DMS153 (cell line): Measurements from ENCODE around the gene MRC2.

Experiments
- DNase-seq: peaks from one replicate; lab custom pipeline; 2025; lab: John Stamatoyannopoulos, UW

The MRC2 gene

DNA sequence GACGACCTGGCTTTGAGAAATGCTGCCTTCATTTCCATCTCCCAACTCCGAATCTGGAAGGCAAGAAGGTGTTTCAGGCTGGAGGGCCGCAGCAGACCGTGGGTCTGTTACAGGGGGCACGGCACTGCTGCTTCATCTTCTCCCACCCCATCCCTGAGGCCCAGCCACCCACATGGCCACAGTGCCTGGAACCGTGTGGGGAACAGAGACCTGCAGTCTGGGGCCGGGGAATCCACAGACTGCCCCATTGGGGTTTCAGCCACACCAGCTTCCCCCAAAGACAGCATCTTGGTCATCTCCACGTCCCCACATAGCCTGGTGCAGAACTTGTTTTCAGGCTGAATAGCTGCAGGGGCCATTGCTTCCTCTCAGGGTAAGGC is 74.2 kb downstream of the MRC2 start:
- no peak for DNase-seq

DNA sequence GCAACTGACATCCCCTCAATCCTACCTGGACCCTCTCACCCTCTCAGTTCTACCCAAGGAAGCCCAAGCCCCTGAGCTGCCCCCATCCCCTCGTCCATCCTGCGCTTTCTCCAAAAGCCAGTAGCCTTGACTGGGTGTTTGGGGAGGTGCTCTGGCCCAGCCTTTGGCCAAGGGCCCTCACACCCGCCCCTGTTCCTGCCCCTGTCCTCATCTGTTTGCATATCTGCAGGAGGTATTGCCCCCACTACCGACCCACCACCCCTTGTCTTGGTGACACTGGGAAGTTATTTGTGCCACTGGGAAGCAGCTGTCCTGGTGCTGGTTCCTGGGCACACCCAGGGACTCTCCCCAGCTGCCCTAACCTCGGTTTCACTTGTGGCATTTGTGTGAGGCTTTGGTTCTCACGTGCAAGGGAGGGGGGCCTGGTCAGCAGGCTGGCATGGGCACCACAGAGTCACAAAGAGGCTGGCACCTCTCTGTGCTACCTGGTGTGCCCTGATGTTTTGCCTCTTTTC is 75.3 kb downstream of the MRC2 start:
- DNase-seq: no peak

DNA sequence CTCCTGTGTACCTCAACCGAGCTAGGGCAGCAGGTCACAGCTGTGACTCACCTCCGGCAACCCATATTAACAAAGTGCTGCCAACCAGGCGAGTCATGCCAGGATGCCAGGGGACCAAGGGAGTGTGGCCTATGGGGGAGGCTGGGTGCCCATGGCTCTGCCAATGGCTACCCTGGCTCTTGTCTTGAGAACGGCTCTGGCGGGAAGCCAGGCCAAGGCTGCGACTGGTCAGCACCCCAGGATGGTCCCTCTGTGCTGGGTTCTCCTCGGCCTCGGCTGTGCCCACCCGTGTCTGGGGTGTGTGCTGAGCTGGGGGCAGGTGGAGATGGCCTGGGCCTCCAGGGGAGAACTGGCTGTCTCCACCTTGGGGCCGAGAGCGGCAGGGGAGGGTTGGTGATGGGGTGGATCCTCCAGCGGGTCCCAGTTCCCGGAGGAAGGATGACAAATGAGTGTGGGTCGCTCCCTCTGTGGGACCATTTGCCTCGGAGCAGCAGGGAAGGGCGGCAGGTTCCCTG is 75.8 kb downstream of the MRC2 start:
- no peak for DNase-seq

DNA sequence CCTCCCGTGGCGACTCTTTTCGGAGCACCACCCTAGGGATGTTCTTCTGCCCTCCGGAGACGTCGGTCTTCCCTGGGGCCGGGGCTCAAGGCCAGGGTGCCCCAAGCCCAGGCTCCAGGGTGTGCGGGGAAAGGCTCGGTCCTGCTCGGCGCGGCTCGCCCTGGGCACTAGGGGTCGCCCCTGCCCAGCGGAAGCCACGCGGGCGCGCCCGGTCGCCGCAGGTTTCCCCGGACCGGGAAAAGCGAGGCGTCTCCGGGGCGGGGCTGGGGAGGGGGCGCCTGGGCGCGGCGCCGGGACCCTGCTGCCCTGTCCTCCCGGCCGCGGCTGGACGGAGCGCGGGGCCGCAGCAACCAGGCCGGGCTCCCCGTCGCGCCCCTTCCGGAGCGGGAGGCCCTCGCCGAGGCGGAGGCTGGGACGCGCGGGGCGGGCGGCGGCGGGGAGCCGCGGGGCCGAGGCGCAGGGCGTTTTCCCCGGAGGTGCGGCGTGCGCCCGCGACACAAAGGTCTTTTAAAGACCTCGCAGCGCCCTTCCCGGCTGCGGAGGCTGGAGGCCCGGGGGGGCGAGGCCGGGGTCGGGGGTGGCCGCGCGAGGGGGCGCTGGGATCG is 76.4 kb downstream of the MRC2 start:
- no peak for DNase-seq

DNA sequence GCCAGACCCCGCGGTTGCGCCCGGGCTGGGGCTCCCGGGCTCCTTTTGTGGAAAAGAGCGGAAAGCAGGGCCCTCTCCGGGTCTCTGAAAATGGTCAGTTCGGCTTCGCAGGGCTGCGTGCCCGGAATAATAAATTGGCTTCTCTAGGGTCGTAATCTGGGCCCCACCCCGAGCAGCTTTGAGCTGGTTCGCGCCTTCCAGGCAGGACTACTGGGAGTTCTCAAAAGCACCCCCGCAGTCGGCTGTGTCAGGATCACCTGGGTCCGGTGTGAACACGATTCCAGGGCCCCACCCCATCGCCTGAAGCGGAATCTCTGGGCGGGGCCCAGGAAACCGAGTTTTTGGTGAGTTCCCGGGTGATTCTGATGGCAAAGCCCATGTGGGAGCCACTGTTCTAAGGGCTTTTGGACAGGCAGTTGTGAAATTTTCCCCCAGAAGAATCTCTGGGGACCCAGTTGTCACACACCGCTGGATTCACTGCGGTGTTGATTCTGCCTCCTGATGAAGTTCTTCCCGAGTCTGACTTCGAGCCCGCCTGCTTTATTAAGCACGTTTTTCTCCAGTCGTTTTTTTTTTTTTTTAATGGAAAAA is 77.0 kb downstream of the MRC2 start:
- no peak for DNase-seq

DNA sequence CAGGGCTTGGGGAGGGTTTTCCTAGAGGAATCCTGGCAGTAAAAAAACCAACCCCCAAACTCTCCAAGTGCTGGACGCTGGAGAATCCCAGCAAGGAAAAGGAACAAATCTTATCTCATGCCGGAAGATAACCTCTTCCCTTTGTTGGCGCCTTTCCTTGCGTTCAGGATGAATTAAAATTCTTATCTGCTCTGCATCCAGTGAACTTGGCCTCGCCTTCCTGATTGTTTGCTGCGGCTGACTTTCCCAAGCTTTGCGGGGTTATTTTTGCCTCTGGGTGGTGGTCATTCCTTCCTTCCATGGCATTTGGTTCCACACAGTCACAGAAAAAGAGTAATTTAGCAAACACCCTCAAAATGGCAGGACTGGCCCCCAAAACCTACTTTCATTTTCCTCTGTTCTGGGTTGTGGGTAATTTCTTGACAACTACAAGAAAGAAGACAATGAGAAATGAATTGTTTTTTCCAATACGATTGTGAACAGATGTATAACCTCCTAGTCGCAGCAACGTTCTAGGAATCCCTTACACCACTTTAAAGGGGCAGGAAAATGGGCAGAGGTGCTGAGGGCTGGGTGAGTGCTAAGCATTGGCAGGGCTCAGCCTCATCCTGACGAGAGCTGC is 77.8 kb downstream of the MRC2 start:
- no peak for DNase-seq

DNA sequence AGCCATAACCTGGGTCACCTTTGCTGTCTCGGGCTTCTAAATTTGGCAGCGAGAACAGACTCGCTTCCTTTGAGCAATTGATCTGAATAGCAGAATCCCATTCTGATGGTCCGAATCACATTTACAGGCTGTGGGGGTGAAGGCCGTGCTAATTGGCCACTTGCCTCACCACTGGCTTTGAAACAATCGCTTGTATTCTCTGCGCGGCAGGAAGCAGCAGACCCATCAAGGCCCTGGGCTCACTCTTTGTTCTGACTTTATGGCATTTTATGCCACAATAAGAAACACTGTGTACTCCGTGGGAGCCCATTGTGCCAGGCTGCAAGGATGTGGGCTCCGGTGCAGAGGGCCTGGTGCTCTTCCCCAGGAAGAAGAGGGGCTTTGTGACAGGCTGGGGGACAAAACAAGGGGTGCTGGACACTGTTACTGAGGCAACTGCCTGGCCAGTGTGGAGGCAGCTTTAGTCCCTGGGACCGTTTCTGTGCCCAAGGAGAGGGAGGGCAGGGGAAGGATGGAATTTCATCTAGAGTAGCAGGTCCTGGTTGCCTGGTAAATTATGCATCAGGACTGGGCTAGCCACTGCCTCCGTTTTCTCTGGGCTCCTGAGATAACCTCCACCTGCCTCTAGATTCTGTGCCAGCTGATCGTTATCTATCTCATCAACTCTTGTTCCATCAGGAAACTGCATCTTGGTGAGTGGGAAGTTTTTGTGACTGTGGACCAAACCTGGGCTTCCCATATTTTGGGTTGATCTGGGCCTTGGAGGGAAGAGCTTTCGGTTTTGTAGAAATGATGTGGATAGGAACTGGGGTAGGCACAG is 78.5 kb downstream of the MRC2 start:
- DNase-seq: no peak

DNA sequence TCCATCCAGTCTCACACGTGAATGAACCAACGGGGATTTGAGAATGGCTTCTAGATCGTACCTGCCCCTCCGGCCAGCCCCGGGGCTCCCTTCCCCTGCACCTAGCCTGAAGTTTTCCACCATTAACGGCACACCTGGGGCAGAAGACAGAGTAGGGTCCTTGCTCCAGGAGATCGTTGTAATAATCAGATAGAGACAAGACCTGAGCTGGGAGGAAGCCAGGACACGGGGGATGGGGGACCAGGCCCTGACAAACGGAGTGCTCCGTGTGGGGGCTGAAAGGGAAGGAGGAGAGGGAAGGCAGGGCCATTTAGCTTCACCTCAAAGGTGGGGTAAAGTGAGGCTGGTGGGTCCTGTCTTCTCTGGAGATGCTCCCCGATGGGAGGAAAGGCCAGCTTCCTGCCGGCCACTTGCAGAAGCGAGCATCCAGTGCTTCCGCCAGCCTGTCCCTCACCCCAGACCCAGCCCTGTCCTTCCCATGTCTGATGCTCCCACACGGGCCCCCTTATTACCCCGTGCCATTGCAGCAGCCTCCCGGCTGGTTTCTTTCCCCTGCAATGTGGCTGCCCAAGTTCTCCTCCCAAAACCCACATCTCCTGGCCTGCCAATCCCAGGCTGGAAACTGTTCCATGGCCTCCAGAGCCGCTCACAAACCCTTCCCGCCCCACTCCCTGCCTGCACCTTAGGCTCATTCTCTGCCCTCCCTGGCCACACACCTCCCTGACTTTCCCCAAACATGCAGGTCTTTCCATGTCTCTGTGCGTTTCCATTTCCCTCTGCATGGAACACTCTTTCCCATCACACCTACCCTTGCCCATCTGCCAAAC is 79.3 kb downstream of the MRC2 start:
- no peak for DNase-seq

DNA sequence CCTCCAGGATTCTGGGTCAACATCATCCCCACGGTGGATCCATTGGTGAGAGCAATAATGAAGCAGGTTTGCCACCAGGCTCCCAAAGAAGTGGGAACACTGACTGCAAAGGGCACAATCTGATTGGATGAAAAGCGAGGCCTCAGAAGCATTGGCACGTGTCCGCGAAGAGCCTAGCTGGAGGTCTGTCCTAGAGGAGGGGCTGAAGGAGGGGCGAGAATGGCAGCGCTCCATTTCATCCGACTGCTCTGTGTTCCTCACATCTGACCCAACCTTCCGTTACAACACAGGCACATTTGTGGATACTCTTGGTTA is 79.9 kb downstream of the MRC2 start:
- DNase-seq: no peak

DNA sequence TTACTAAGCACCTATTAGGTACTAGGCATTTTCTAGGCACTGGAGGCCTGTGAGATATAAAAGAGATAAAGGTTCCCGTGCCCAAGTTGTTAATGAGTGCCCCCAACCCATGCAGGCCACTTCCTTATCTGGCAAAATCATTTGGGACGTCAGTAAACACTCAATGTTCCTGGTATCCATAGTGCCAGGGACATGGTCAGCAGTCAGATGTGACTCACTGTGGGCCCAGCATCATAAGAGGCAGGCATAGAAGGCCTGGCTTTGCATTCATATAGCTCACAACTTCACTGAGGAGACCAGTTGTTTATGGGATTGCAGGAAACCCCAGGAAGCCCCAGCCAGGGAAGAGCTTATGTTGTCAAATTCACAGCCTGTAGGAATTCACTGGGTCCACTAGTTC is 81.1 kb downstream of the MRC2 start:
- DNase-seq: no peak

DNA sequence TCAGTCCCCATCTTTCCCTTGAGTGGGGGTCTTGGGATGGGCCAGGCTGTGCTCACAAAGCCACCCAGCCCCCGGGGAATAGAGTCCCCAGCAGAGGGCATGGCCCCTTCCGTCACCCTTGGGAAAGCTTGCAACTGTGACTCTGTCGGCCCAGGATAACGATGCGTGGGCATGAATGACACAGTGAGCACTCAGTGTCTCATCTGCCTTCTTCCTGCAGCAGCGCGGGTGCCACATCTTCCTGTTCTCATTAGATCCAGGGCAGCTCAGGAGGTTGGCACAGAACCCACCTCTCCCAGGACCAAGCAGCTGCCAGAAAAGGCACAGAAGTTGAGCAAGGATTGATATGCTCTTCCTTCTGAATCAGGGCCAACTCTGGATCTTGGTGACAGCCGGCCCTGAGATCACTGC is 84.7 kb downstream of the MRC2 start:
- no peak for DNase-seq

DNA sequence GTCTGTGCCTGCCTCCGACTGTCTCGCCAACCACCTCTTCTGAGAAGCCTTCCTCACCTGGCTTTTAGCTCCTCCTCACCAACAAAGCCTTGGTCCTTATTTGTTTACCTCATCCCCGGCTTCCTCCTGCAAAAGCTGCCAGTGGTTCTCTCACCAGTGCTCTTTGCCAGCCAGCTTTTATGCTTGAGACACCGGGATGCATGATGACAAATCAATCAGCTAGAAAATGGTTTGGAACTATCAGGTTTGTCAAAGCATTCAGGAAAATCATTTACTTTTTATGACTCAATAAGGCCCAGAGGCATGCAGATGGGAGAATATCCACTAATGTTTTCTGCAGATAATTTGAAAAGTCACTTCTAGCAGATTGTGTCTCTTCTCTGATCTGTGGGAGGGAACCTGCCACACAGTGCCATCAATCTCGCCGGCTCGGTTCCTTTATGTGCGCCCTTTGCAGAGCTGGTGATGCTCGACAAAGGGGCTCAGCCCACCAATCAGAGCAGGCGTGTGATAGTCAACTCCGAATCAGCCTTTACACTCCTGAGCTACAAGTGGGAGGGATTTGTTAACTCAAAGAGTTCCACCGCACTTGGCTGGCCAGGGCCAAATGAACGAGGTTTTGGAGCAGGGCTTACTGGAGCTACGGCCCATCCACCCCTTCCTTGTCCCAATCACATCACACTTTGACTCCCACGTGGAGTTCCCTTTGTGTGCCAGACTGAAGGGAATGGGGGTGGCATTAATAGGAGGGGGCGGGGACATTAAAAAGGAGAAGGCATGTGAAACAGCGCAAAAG is 85.8 kb downstream of the MRC2 start:
- no peak for DNase-seq

DNA sequence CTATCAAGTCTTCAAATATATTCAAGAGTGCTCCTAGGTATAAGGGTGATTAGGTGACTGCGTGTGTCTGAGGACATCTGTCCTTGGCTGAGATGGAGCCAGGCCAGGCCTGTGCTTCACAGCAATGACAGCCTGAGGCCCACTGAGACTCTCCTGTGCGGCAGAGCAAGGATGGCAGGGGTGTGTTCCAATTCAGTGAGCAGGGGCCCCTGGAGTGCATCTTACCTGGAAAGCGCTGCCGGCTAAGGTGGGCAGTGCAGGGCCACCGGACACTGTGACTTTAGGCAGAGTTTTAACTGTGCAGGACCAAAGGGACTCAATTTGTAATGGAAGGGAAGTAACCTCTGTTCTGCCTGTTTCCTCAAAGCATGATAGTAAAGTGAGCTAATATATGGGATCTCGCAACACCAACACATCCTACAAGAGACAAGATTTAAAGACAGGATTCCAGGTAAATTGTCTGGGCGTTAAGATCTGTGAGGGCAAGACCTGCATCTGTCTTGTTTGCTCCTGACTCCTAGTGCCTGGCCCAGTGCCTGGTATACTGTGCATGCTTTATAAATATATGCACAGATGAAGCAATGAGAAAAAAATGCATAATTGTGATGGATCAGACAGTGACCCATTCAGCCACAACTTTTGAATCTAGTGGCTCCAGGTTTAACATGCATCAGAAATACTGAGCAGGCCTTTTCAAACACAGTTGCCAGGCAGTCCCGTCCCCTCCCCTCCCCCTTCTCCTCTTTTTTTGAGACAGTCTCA is 86.7 kb downstream of the MRC2 start:
- DNase-seq: no peak

DNA sequence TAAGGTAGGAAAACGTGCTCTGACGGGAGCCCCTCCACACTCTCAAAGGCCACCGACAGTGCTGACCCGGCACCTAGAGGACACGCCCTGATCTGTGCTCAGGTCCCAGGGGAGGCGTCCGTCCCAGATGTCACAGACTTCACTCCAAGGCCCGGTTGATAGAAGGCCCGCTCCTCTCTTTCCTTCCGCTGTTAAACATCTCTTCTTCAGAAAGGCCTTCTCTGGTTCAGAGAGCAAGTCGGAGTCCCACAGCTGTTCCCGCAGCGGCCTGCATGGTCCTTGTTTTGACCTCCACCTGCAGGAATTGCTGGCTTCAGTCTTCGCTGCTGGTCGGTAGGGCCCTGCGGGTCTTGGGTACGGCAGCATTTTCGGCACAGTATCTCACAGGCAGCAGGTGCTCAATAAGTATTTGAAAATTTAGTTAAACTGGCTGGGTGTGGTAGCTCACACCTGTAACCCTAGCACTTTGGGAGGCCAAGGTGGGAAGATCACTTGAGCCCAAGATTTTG is 88.5 kb downstream of the MRC2 start:
- no peak for DNase-seq

DNA sequence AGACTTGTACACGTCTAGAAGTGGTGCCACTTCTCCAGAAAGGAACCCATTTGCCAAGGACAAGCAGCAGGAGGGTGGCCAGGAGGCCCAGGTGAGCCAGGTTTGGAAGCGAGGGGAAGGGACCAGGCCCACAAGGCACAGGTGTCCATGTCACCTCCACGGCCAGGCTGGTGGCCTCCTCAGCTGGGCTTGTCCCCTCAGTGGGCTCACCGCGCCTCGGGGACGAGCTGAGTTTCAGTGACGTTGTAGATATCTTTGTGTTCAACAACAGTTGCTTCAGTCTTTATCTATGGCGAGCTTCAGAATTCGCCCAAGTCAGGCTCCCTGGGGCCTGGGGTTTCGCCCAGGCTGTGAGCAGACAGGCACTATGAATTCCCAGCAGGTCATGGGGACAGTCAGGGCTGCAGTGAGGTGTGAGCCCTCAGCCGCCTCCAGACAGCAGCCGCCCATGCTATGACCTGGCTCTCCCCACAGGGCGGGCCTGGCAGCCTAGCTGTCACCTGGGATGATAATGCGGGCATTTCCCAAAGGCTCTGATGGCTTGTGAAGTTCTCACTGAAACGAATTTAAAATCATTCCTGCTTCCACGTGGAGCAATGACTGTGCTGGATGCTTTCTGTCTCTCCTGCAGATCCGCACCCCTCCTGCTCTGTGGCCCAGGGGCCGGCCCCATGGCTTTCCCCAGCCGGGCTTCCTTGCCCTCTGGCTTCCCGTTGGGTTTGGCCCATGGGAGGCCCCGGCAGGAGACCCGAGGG is 89.5 kb downstream of the MRC2 start:
- DNase-seq: no peak

DNA sequence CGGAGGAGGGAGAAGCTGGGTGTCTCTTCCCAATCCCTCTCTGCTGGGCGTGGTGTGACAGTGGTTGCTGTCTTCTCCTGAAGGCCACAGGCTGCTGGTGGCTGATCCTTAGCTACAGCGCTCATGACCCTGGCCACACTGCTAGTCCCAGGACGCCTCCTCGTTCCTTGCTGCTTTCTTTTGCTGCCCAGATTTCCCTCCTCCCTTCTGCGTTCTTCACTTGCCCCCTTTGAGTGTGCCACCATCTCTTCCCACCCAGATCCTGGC is 90.1 kb downstream of the MRC2 start:
- DNase-seq: no peak

DNA sequence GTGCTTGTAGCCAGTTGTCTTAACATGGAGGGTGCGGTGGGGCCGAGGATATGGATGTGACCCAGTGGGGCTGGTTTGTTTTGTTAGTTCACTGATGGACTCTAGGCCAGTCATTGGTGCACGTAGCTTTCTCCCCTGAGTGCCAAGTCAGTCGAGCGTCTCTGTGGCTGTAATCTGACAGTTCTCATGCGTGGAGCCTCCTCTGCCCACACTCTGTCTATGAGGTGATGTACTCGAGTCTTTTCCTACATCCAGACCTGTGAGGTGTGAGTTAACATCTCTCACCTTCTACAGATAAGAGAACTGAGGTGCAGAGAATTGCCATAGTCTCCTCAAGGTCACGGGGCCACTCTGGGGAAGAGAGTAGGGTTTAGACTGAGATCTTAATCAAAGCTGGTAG is 90.4 kb downstream of the MRC2 start:
- no peak for DNase-seq

DNA sequence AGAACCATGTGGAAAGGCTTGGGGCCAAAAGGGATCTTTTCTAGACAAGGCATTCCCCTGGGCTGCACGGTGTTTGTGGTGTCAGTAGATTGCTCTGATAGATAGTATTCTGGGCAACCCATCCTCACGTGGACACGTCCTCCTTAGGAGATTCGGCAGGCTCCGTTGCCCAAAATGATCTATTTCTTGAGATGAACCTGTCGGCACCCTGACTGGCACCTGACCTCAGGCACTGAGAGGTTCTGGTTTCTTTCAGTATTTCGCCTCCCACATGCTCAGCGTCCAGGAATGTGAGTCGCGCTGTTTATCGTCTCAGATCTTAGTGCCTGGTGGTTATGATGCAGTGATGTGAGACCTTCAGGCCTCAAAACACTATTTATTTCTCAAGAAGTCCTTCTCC is 91.0 kb downstream of the MRC2 start:
- no peak for DNase-seq

DNA sequence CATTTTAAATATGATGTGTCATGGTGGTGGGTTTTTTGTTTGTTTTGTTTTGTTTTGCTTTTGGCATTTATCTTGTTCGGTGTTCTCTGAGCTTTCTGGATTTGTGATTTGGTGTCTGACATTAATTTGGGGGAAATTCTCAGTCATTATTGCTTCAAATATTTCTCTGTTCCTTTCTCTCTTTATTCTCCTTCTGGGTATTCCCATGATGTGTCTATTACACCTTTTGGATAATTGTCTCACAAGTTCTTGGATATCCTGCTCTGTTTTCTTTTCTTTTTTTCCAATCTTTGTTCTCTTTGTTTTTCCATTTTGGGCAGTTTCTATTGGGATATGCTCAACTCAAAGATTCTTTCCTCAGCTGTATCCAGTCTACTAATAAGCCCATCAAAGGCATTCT is 92.1 kb downstream of the MRC2 start:
- no peak for DNase-seq
